NCI-H1417 (cell line): Measurements from ENCODE around the gene MIB1.
"Not testable (repeated sequence)": the region's sequence is repeated elsewhere in the genome, so short reads cannot be mapped to it uniquely, and the experiment has no call there.

ENCODE experiments used
- DNase-seq, 3 experiments: peaks; one replicate each; lab custom pipeline; 2025; lab: John Stamatoyannopoulos, UW

MIB1 gene

DNA sequence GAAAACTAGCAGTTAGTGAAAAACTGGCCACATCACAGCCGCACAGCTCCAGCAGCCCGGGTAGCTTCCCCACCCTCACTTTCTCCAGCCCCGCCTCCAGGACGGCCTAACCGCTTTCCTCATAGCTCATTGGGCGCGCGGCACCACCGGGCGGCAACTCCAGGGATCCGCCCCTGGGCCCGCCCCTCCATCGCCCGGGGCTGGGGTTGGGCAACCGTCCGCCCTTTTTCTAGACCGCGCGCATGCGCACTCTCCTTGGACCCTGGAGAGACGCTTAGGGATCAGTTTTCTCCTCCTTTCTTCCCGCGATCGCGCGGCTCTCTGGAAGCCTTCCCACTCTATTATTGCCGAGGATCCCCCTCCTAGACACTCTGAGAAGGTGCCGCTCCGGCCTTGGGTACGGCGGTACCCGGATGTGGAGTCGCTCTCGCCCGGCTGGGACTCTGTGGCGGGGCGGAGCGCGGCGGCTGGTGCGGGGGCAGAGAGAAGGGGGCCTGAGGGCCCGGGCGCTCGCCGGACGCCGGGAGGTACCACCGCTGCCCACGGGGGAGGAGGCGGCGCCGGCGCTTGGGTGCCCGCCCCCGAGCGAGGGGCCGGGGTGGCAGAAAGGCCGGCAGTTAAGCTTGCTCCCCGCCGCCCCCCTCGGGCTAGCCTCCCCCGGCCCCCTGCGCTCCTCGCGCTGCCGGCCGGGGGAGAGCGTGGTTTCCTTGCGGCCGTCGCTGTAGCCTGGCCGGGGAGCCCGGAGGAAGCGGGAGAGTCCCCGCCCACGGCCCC is at the start of gene MIB1:
MIB1 (plus strand) TSS at position 255 of the 774 bp plus-strand sequence. CDS start 792 bp downstream, outside the sequence.
- DNase-seq, result peak; percentile 97 to 100 (median 99)

DNA sequence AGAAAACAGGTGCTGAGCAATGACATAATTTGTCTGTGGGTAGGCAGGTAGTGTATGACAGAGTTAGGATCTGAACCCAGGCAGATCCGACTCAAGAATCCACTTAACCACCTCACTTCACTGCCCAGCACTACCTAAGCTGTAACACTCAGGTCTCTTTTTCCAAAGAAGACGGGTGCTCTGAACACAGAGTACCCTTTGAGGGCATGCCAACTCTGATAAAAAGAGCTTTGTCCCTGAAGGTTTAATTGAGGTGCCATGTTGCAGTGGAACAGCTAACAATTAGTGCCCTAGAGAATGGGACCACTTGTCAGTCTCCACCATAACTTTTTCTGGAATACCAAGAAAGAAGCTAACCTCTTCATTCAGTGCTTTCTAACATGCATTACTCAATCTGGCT is 47.3 kb upstream of the MIB1 start:
- DNase-seq, result no peak

DNA sequence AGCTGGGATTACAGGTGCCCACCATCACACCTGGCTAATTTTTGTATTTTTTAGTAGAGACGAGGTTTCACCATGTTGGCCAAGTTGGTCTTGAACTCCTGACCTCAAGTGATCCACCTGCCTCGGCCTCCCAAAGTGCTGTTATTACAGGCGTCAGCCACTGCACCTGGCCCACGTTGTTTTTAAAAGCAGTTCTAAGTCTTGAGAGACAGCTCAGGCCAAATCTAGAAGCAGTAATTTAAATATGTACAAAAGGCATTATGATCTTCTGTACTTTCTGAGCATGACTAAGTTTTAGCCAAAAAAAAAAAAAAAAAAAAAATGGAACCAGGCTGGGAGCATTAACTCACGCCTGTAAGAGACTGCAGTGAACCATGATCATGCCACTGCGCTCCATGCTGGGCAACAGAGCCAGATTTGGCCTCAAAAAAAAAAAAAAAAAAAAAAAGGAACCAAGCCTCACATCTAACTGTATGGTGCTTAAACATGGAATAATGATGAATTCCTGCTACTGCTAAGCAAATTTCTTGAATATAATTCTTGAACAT is 40.0 kb upstream of the MIB1 start:
- no peak for DNase-seq

DNA sequence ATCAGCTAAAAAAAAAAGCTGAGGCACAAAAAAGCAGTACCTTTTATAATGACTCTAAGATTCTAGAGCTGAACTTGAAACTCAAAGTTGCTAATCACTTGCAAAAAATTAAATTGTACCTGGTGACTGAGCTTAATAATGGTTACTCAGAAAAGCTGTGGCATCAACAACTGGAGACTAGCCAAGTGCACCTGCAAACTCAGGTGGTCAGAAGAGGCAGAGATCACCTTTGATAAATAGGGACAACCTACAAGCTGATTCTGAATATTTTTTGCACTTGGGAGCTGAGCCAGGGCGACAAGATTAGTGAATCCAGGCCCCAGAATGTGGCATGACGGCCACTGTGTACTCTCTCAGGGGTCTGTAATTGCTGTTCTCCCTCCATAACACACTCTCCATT is 39.0 kb upstream of the MIB1 start:
- DNase-seq, result no peak

DNA sequence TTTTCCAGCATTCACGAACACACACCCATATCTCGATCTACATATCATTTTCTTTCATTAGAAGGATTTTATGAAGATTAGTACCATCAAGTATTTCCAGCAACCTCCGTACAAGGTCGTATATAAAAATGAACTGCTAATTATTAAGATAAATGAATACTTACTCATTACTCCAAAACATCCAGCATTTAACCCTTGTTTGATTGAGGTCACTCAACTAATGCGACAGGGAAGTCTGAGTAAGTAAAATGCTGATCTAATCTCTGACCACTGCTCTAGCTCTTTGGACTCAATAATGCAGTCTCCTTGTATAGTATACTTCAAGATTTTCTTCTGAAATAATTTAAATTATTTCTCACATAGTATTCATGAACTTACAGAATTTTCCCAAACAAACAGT is 38.0 kb upstream of the MIB1 start:
- DNase-seq, result peak in 1 of 3 experiments; percentile 39

DNA sequence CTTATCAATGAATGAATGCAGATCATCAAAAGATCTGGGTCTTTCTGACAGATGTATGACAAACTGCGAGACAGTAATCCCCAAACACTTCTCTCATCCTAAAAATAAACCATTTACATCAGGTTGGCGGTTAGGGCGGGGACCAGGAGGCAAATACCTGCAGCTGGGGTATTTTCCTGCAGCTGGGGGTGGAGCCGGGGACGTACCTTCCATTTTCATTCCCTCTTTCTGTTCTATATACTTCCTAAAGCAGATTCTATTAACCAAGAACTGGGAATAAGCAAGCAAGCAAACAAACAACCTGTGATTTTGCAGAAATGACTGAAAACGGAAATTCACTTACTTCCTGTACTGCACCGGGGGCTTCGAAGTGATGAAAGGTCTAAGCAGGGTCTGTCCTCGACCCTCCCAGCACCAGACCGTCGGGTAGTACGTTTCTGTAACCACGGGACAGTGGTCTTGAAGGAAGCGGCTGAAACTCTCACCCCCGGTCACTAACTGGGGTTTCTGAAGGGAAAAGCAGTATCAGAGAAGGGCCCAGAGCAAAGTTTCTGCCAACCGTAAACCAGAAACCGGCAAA is 37.3 kb upstream of the MIB1 start:
- DNase-seq, result peak; percentile 13 to 69 (median 55)

DNA sequence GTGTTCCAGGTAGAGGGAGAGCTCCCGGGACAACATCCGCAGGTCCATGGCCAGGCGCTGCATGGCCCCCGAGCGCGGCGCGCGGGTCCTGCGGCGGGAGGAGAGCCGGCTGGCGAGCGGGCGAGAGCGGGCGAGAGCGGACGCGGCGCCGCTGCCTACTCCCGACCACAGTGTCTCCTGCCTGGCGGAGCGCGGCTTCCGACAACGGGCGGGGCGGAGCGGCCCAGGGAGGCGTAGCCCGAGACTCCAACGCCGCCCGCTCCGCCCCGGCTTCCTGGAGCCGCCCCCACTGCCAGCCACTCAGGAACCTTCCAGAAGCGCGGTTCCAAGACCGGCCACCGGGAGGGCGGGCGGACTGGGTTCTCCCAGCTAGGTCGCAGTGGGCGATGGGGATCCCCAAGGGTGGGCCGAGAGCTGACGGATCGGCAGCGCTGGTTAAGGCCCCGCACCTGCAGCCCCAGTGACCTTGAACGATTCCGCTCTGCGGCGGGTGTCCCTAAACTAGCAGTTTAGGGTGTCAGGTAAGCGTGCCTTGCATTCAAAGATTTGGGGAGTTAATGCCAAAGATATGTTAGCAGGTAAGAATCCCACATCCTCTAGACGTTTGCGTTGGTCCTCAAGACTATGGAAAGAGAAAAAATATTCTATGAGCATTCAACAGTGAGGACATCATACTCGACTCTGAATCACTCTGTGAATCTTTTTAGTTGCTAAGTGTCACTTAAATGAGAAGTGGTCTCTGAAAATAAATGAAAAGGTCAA is 35.8 kb upstream of the MIB1 start, which contains the start of gene ABHD3:
ABHD3 (minus strand) TSS at position 172 of the 762 bp plus-strand sequence; CDS start at position 63, 109 bp downstream.
- DNase-seq, result peak; percentile 89 to 96 (median 96)

DNA sequence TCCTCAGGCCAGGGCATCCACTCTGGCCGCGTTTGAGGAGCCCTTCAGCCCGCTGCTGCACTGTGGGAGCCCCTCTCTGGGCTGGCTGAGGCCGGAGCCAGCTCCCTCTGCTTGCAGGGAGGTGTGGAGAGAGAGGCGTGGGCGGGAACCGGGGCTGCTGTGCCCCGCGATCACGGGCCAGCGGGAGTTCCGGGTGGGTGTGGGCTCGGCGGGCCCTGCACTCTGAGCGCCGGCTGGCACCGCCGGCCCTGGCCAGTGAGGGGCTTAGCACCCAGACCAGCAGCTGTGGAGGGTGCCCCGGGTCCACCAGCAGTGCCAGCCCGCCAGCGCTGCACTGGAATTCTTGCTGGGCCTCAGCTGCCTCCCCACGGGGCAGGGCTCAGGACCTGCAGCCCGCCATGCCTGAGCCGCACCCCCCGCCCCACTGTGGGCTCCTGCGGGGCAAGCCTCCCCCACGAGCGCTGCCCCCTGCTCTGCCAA is 34.2 kb upstream of the MIB1 start:
- DNase-seq, result no peak

DNA sequence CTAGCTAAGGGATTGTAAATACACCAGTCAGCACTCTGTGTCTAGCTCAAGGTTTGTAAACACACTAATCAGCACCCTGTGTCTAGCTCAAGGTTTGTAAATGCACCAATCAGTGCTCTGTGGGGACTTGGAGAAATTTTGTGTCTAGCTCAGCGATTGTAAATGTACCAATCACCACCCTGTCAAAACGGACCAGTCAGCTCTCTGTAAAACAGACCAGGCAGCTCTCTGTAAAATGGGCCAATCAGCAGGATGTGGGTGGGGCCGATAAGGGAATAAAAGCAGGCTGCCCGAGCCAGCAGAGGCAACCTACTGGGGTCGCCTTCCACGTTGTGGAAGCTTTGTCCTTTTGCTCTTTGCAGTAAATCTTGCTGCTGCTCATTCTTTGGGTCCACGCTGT is 33.5 kb upstream of the MIB1 start:
- not testable (repeated sequence) for DNase-seq

DNA sequence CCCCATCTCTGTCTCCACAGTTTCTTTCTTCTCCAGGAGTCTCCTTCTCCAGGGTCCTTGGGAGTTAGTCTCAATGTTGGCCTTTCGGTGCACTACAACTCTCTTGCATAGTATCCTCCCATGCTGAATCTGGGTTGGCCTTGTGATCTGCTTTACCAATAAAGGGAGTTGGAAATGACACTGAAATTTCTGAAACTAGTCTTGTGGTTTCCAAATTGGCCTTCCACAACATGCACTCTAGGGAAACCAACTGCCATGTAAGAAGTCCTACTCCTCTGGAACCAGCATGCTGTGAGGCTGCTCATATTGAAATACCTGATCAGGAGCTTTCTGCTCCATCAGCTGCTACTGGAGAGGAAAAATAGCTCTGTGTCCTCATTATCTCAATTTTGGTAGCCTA is 26.1 kb upstream of the MIB1 start:
- DNase-seq, result no peak

DNA sequence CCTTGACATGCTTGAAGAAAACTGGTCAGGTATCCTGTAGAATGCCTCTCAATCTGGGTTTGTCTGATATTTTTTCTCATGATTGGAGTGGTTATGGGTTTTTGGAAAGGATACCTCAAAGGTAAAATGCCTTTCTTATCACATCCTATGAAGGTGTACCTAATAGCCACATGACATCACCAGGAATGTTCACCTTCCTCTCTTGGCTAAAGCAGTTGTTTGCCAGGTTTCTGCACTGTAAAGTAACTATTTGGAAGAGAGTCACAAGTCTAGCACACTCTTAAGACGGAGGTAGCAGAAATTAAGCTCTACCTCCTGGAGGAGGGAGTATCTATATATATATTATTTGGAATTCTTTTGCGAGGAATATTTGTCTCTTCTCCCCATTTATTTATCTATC is 17.9 kb upstream of the MIB1 start:
- DNase-seq, result no peak

DNA sequence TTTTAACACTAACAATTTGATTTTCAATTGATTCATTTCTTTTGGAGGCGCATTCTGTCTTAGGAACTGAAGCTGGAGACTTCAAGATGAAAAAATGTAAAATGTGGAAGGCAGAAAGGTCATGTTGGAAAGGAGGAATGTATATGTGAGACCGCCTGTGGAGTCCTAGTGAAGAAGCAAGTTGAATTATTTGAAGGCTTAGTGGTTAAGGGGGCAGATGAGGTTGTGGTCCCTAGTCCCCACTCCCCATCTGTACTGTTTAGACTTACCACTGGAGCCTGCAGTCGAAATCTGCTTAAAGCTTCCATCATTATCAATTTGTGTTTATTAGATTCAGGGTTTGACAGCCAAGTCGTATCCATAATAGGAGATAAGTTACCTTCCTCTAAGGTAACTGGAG is 15.4 kb upstream of the MIB1 start:
- DNase-seq, result no peak

DNA sequence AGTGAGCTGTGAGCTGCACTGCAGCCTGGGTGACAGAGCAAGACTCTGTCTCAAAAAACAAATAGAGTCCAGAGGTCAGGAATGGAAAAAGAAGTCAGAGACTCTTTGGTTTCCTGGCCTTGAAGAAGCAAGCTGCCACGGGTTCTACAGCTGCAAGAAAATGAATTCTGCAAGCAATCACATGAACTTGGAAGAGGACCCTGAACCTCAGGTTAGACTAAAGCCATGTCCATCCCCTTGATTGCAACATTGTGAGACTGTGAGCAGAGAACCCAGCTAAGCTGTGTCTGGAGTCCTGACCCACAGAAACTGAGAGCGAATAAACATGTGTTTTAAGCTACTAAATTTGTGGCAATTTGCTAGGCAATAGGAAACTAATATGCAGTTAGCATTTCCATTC is 12.9 kb upstream of the MIB1 start:
- DNase-seq, result no peak

DNA sequence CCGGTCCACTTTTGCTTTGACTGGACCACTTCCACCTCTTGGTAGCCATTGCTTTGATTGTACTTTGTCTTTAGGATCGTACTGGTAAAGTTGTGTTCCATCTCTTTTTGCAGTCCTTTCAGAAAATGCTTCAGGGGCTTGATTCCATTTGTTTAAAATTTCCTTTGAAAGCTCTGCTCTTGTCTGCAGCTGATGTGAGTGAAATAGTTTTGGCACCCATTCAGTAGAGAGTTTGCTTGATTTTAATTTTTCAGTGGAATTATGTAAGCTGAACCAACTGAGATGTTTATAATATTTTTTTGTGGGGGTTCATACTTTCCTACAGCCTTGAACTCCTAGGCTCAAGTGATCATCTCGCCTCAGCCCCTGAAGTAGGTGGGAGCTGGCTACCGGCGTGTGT is 7.6 kb upstream of the MIB1 start:
- DNase-seq, result no peak

DNA sequence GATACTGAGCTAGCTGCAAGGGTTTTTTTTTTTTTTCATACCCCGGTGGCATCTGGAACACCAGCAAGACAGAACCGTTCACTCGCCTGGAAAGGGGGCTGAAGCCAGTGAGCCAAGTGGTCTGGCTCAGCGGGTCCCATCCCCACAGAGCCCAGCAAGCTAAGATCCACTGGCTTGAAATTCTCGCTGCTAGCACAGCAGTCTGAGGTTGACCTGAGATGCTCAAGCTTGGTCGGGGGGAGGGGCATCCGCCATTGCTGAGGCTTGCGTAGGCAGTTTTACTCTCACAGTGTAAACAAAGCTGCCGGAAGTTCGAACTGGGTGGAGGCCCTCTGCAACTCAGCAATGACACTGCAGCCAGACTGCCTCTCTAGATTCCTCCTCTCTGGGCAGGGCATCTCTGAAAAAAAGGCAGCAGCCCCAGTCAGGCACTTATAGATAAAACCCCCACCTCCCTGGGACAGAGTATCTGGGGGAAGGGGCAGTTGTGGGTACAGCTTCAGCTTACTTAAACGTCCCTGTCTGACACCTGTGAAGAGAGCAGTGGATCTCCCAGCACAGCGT is 5.1 kb upstream of the MIB1 start:
- DNase-seq, result peak in 1 of 3 experiments; percentile 14

DNA sequence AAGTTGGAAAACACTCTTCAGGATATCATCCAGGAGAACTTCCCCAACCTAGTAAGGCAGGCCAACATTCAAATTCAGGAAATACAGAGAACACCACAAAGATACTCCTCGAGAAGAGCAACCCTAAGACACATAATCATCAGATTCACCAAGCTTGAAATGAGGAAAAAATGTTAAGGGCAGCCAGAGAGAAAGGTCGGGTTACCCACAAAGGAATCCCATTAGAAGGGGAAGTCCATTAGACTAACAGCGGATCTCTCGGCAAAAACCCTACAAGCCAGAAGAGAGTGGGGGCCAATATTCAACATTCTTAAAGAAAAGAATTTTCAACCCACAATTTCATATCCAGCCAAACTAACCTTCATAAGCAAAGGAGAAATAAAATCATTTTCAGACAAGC is 3.7 kb upstream of the MIB1 start:
- DNase-seq, result not testable (repeated sequence)

DNA sequence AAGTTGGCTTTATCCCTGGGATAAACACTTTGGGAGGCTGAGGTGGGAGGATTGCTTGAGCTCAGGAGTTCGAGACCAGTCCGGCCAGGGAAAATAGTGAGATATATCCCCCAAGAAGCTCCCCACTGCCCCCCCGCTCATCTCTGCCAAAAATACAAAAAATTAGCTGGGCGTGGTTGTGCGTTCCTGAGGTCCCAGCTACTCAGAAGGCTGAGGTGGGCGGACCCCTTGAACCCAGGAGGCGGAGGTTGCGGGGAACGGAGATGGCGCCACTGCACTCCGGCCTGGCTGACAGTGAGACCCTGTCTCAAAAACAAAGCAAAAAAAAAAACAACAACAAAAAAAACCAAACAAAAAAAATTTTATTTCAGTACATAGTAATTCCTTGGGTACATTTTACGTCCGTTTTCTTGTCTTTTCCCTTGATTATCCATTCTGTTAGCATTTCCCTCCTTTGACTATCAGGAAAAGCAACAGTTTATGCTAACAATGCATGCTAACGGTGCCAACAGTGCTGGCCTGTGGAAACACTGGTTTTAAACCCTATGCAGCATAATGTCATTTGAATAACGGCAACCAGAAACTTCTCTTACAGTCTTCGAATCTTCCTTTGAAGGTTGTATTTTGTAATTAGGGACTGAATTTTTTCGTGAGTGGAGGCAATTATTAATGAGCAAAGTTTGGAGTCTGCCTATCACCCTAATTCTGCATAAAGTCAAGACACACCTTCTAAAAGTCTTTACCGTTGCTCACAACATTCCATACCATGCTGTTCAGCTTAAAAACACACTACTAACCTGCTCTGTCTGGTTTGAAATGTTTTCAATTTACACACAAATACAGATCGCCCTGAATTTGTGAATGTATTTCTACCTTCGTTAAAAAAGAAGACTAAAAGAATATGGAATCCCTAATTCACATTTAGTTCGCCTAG is 721 bp upstream of the MIB1 start:
- no peak for DNase-seq

DNA sequence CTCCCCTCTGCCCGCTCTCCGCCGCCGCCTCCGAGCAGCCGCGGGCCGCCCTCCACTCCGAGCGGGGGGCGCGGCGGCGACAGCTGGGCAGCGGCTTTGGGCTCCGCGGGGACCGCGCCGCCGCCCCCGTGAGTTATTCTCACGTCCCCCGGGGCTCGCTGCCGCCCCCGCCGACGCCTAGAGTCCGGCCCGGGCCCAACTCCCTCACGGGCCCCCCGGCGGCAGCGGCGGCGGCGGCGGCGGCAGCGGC is 645 bp downstream of the MIB1 start:
- DNase-seq, result no peak

DNA sequence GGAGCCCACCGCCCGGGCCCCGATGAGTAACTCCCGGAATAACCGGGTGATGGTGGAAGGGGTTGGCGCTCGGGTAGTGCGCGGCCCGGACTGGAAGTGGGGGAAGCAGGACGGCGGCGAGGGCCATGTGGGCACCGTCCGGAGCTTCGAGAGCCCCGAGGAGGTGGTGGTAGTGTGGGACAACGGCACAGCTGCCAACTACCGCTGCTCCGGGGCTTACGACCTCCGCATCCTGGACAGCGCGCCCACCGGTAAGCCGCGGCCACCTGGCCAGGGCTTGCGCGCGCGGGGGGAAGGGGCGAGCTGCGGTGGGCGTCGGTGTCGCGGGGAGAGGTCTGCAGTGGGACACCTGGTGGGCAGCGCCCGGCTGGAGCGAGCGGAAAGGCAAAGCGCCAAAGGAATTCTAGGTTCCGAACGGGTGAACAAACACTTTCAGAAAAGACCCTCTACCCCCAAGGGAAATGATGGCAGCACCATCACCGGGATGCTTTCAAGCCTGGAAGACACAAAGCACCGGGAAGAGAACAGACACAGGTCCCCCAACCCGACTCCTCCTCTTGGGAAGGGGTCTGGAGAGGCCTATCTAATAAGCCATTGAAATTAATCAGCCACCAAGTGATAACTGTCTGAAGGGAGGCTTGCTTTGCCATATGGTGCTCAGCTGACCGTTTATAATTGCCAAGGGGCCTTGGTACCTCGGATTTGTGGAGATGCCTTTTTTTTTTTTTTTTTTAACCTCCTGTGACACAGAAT is 1.1 kb downstream of the MIB1 start:
- peak in 2 of 3 experiments; percentile 73 to 78 for DNase-seq

DNA sequence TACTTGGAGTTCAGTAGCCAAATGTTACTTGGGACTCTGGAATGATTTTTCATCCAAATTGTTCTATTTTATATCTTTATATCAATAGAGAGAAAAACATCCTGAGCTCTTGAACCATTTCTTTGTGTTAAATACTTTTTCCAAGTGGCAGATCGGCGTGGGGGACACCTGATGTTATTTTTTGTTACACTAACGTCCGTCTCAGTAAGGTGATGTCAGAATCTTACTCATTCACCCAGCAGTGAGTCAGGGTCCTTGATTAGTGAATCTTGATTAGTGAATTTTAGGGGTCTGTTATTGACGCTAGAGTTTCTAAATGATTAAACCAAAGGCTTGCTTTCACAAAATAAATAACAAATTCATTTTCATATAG is 1.7 kb downstream of the MIB1 start:
- DNase-seq, result peak in 1 of 3 experiments; percentile 66
